K562 (cell line): ENCODE results near the gene CREB5. TPM values are rescaled to one million over a fixed set of nuclear protein-coding genes. Genes with fewer than 3 reads are reported as not detected.

Experiments
- ATAC-seq: fragments of 200-7000 bp; cut with Tn5 transposase; 3 replicates; pipeline ENCODE4 v1.9.1; 2020; ENCODE audit warnings: moderate library complexity
- BruUV-seq: library from RNA; stranded (reverse); fragments of 400-500 nt; replicated peaks from 2 replicates; lab custom pipeline; 2021; lab: Mats Ljungman, UMichigan
- CTCF ChIA-PET: fragments of 300-600 bp; formaldehyde crosslinking; extraction: SDS; loops from one replicate; lab custom pipeline; 2021; ENCODE audit warnings: low intra/inter-chr PET ratio; lab: Yijun Ruan, JAX
- POLR2A ChIA-PET: fragments of 300-600, 350-650 bp; sonication (Branson Sonifier 250); formaldehyde crosslinking; extraction: SDS; loops from one replicate; lab custom pipeline; 2021; ENCODE audit warnings: antibody characterized with exemption, inconsistent platforms; lab: Yijun Ruan, JAX
- DNase-seq, 4 experiments: peaks; one replicate each; pipeline versions ENCODE4 v3.0.0 to v3.0.0-alpha.2; 2011 to 2018; ENCODE audit warnings: low spot score in 3 of 4, mixed read lengths in 3 of 4; ENCODE audit errors: extremely low read depth in 1 of 4
- FAIRE-seq: peaks from 2 replicates; lab custom pipeline; 2011; peaks lifted over from hg19 to GRCh38; lab: Jason Lieb, UNC
- H2AFZ ChIP-seq: 2 replicates; pipeline ENCODE4 v1.6.0; 2011; ENCODE audit warnings: low read depth, low read length, control low read depth, inconsistent platforms
- H3K27ac ChIP-seq: fragments of 200-600 bp; 3 replicates; pipeline ENCODE4 v1.8.0; 2011; ENCODE audit warnings: low read depth, mild to moderate bottlenecking, control low read depth, inconsistent platforms, low read length, moderate library complexity, mixed read lengths; ENCODE audit errors: extremely low read depth
- H3K27me3 ChIP-seq, 2 experiments: fragments of 300-600 bp in 1 of 2; 2 replicates in 1 of 2; 3 replicates in 1 of 2; pipeline versions ENCODE4 v1.6.0 to v1.8.0; 2011; ENCODE audit warnings: inconsistent platforms in 2 of 2, low read length in 2 of 2, mild to moderate bottlenecking in 1 of 2, mixed read lengths in 1 of 2, moderate library complexity in 1 of 2; ENCODE audit not compliant: control insufficient read depth in 2 of 2, insufficient read depth in 2 of 2
- H3K36me3 ChIP-seq: fragments of 300-600 bp; 3 replicates; pipeline ENCODE4 v1.8.0; 2011; ENCODE audit warnings: mild to moderate bottlenecking, low read length, inconsistent platforms; ENCODE audit not compliant: control insufficient read depth, insufficient read depth
- H3K4me1 ChIP-seq, 2 experiments: fragments of 200-600 bp in 1 of 2; replicated peaks in 1 of 2; 2 replicates in 1 of 2; 3 replicates in 1 of 2; pipeline versions ENCODE4 v1.5.1 to v1.8.0; 2011; ENCODE audit warnings: inconsistent platforms in 2 of 2, low read length in 2 of 2, mild to moderate bottlenecking in 1 of 2, mixed read lengths in 1 of 2, moderate library complexity in 1 of 2; ENCODE audit not compliant: control insufficient read depth in 2 of 2, insufficient read depth in 2 of 2
- H3K4me2 ChIP-seq: 2 replicates; pipeline ENCODE4 v1.6.1; 2011; ENCODE audit warnings: low read length, control low read depth, inconsistent platforms, mixed read lengths; ENCODE audit not compliant: insufficient read depth
- H3K4me3 ChIP-seq: fragments of 200-600 bp; sonication (generic), shearing (Covaris generic); 2 replicates; pipeline ENCODE4 v1.5.1; 2016; ENCODE audit warnings: control low read depth, inconsistent platforms
- H3K79me2 ChIP-seq: fragments of 200-600 bp; 3 replicates; pipeline ENCODE4 v1.8.0; 2011; ENCODE audit warnings: low read length, inconsistent platforms; ENCODE audit not compliant: control insufficient read depth, insufficient read depth
- H3K9ac ChIP-seq, 2 experiments: 2 replicates each; pipeline versions ENCODE4 v1.6.0 to v1.6.1; 2011; ENCODE audit warnings: low read depth in 2 of 2, low read length in 2 of 2, control low read depth in 1 of 2, inconsistent platforms in 1 of 2, mild to moderate bottlenecking in 1 of 2, mixed read lengths in 1 of 2; ENCODE audit not compliant: insufficient read depth in 1 of 2
- H3K9me1 ChIP-seq: one replicate; pipeline ENCODE4 v1.6.0; 2011; ENCODE audit warnings: inconsistent platforms, mild to moderate bottlenecking, low read length, moderate library complexity; ENCODE audit not compliant: control insufficient read depth, insufficient read depth
- H3K9me3 ChIP-seq: replicated peaks from 2 replicates; pipeline ENCODE4 v1.5.1; 2011; ENCODE audit warnings: low read depth, low read length, inconsistent platforms; ENCODE audit not compliant: control insufficient read depth, insufficient read depth
- H4K20me1 ChIP-seq: replicated peaks from 2 replicates; pipeline ENCODE4 v1.6.1; 2011; ENCODE audit warnings: low read length, inconsistent platforms, mixed read lengths; ENCODE audit not compliant: control insufficient read depth, insufficient read depth
- CBX8 ChIP-seq: fragments of 200-600 bp; sonication (generic); IDR thresholded peaks from 2 replicates; pipeline ENCODE4 v1.6.1; 2012; ENCODE audit warnings: borderline replicate concordance, mixed run types, low read depth, mild to moderate bottlenecking, moderate library complexity, mixed read lengths, low read length, control low read depth, inconsistent platforms; ENCODE audit not compliant: poor library complexity, severe bottlenecking; ENCODE audit errors: extremely low read depth
- ERF ChIP-seq: fragments of 450-650 bp; formaldehyde crosslinking; IDR thresholded peaks from 2 replicates; pipeline ENCODE4 v1.4.0; 2020; ENCODE audit warnings: mild to moderate bottlenecking, mixed read lengths
- GTF2E2 ChIP-seq: fragments of 200-800 bp; sonication (Bioruptor generic); IDR thresholded peaks from 2 replicates; pipeline ENCODE4 v1.6.1; 2016; ENCODE audit warnings: missing genetic modification characterization, missing compliant biosample characterization
- KLF10 ChIP-seq: fragments of 250-450 bp; sonication (Bioruptor Pico); IDR thresholded peaks from 2 replicates; pipeline ENCODE4 v1.6.1; 2021; ENCODE audit warnings: matching md5 sums
- MTA3 ChIP-seq: fragments of 450-650 bp; formaldehyde crosslinking; IDR thresholded peaks from 2 replicates; pipeline ENCODE4 v1.6.1; 2017; ENCODE audit warnings: mild to moderate bottlenecking, borderline replicate concordance
- NCOR1 ChIP-seq: fragments of 450-650 bp; IDR thresholded peaks from 2 replicates; pipeline ENCODE4 v1.6.1; 2016; ENCODE audit warnings: mild to moderate bottlenecking, moderate library complexity
- SIX5 ChIP-seq, 2 experiments: IDR thresholded peaks; 2 replicates each; pipeline ENCODE4 v1.6.1; 2011; ENCODE audit warnings: low read length in 2 of 2, borderline replicate concordance in 1 of 2, low read depth in 1 of 2, mild to moderate bottlenecking in 1 of 2, moderate library complexity in 1 of 2; ENCODE audit not compliant: insufficient read depth in 1 of 2
- SMARCB1 ChIP-seq: IDR thresholded peaks from 2 replicates; pipeline ENCODE4 v1.6.1; 2011; ENCODE audit warnings: improper control_type of control experiment, low read depth; ENCODE audit not compliant: insufficient read length
- SOX6 ChIP-seq: fragments of 450-650 bp; IDR thresholded peaks from 2 replicates; pipeline ENCODE4 v1.6.1; 2014; ENCODE audit warnings: mild to moderate bottlenecking
- TAF15 ChIP-seq: fragments of 200-400 bp; formaldehyde crosslinking; IDR thresholded peaks from 2 replicates; pipeline ENCODE4 v1.6.1; 2017; ENCODE audit warnings: mild to moderate bottlenecking, low read depth, low read length, moderate library complexity
- TAL1 ChIP-seq: fragments of 450-650 bp; IDR thresholded peaks from 2 replicates; pipeline ENCODE4 v1.6.1; 2016; ENCODE audit warnings: mild to moderate bottlenecking
- WHSC1 ChIP-seq: IDR thresholded peaks from one replicate; pipeline ENCODE4 v1.6.1; 2012; ENCODE audit warnings: low read length, control low read depth, inconsistent platforms
- ZNF143 ChIP-seq: sonication (generic); formaldehyde crosslinking; IDR thresholded peaks from 2 replicates; pipeline ENCODE4 v1.9.0; 2022; ENCODE audit warnings: mild to moderate bottlenecking, missing genetic modification reagents
- ZNF347 ChIP-seq: fragments of 450-650 bp; formaldehyde crosslinking; IDR thresholded peaks from 2 replicates; pipeline ENCODE4 v1.4.0; 2020; ENCODE audit warnings: low read depth, mild to moderate bottlenecking, moderate library complexity
- WGBS: fragments of 100-300 bp; shearing (Covaris generic); methylation state at CpG from one replicate; pipeline ENCODE4 v1.1.6; 2016; ENCODE audit warnings: low coverage, mixed read lengths; ENCODE audit not compliant: insufficient coverage; ENCODE audit errors: missing lambda C conversion rate; 5-methylcytosine and 5-hydroxymethylcytosine counted together
- in situ Hi-C: fragments of 300-500 bp; cut with MboI; formaldehyde crosslinking; loops from 4 replicates; pipeline ENCODE4 v1.15.0; 2018; ENCODE audit warnings: inconsistent platforms, mixed read lengths
- intact Hi-C: fragments of 100-400 bp; cut with micrococcal nuclease; formaldehyde crosslinking; loops from 2 replicates; pipeline ENCODE4 v1.14.2; 2022
- polyA plus RNA-seq, 8 experiments: library from polyadenylated mRNA; depleted of rRNA in 4 of 8; stranded (reverse) in 5 of 8; unstranded in 3 of 8; fragments of >200 nt; fragmentation: Nextera tagmentation in 2 of 8; fragmentation: Illumina TruSeq in 1 of 8; extraction: Ambion mirVana in 2 of 8; extraction: Trizol in 1 of 8; gene quantifications; 2 replicates each; pipeline versions ENCODE4 v1.2.1 to v1.2.3, GENCODE V29; 2011 to 2014; ENCODE audit warnings: inconsistent platforms in 1 of 8, missing spikeins in 1 of 8
- total RNA-seq, 7 experiments: library from RNA; depleted of rRNA in 6 of 7; stranded (reverse); fragments of >200 nt in 6 of 7; fragmentation: Illumina TruSeq in 2 of 7; extraction: Trizol in 2 of 7; gene quantifications; 2 replicates each; pipeline versions ENCODE4 v1.2.1 to v1.2.3, GENCODE V29; 2011 to 2021; ENCODE audit warnings: low replicate concordance in 1 of 7
- TF ChIP-seq, protein P1 (sequence below), 2 experiments: IDR thresholded peaks in 1 of 2; conservative IDR thresholded peaks in 1 of 2; 2 replicates each; pipeline ENCODE4 v1.6.1; 2016; ENCODE audit warnings: low read depth in 2 of 2, mild to moderate bottlenecking in 1 of 2, missing compliant biosample characterization in 1 of 2, missing genetic modification characterization in 1 of 2, moderate library complexity in 1 of 2

The CREB5 gene
- total and polyA plus RNA-seq, 9 of the 15 experiments (the other 6 are each of a cell fraction or from before 2014, with no cell fraction given): 0.33 to 6.4 (median 1.8) TPM

DNA sequence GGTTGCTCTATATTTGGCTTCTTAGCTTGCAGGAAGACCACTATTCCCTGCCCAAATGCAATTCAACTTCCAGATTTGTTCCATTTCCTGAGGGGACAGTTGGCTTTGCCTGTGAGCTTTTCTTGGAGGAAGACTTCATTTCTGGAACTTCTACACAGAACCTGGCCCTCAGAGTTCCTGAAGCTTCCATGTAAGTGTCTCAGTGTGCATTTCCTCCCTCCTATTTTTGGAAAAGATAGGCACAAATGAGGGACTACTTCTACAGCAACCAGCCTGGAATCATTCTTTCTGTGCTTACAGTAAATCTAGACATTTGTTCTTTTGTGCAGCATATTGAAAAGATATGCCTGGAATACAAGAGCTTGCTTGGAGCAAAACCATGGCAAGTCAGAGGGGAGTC lies 164.3 kb downstream of the CREB5 start:
- ChIA-PET CTCF (no interaction called here), POLR2A (no interaction called here)
- no peak overlapping the region for H2AFZ ChIP-seq
- TF ChIP-seq MTA3 (no peak), GTF2E2 (tag) (no peak)
- intact Hi-C loops: no loop called here
- H3K9ac ChIP-seq: no peak overlapping the region
- no peaks in the 10 kb centered on the region for H3K9me3 ChIP-seq
- H4K20me1 ChIP-seq: no peaks in the 10 kb centered on the region
- H3K4me1 ChIP-seq: no peaks in the 10 kb centered on the region
- in situ Hi-C loops: no loop called here
- no peak overlapping the region for H3K27ac ChIP-seq
- peaks cover 4 to 7% of the 10 kb centered on the region in 2 experiments; a peak in 2 of 5 replicates for H3K27me3 ChIP-seq
- H3K9me1 ChIP-seq: no peaks in the 10 kb centered on the region
- no peak for DNase-seq
- H3K4me2 ChIP-seq: no peak overlapping the region
- H3K36me3 ChIP-seq: no peaks in the 10 kb centered on the region
- no peaks in the 10 kb centered on the region for H3K79me2 ChIP-seq
- BruUV-seq: no TSS peak
- ATAC-seq: no peak
- H3K4me3 ChIP-seq: no peak overlapping the region
- no peak for FAIRE-seq

DNA sequence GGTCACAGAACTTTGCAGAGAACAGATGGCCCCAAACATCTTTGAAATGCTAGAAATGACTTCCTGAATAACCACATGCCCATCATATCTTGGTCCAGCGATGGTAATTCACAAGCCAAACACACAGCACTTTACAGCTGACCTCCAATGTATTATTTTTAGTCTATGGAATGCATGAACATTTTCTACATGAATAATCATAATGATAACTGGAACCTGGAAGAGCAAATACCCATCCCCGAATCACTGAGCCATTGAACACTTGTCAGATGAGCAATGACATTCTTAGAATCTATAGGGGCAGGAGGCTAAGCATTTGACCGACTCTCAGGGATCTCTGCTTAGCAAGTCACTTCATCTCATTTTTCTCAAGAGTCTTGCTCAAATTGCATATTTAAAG lies 167.3 kb downstream of the CREB5 start:
- H2AFZ ChIP-seq: no peak overlapping the region
- H3K4me1 ChIP-seq: no peaks in the 10 kb centered on the region
- in situ Hi-C loops: no loop called here
- H3K27ac ChIP-seq: no peak overlapping the region
- H3K4me3 ChIP-seq: no peak overlapping the region
- no peaks in the 10 kb centered on the region for H4K20me1 ChIP-seq
- intact Hi-C loops: no loop called here
- no peaks in the 10 kb centered on the region for H3K36me3 ChIP-seq
- ChIA-PET POLR2A (interaction anchor here (0.8 kb wide), 1 partner anchor 1500 kb away, joined by 3 read pairs; no protein-coding TSS in a partner anchor), CTCF (no interaction called here)
- WGBS: 4% methylated on average over 3 of the region's 3 CpGs
- no peak for DNase-seq
- no peak overlapping the region for H3K9ac ChIP-seq
- no peaks in the 10 kb centered on the region for H3K9me1 ChIP-seq
- FAIRE-seq: no peak
- no peaks in the 10 kb centered on the region for H3K9me3 ChIP-seq
- BruUV-seq: no TSS peak
- H3K27me3 ChIP-seq: peaks cover 4 to 9% of the 10 kb centered on the region in 2 experiments; a peak in 2 of 5 replicates
- ATAC-seq: no peak
- H3K4me2 ChIP-seq: no peak overlapping the region
- no peaks in the 10 kb centered on the region for H3K79me2 ChIP-seq
- TF ChIP-seq ZNF143 (CRISPR knock-in tag) (no peak), WHSC1 (no peak), ZNF347 (CRISPR knock-in tag) (no peak), SIX5 (IDR thresholded peaks at IDR 0.05; ENCODE audit: borderline replicate concordance in 1 of 2, insufficient read depth in 1 of 2, low read depth in 1 of 2, low read length in 2 of 2) (no peak), TAF15 (no peak), SMARCB1 (no peak), SOX6 (no peak), ERF (CRISPR knock-in tag) (no peak), KLF10 (CRISPR knock-in tag) (no peak), CBX8 (no peak), NCOR1 (no peak), TAL1 (no peak)
- TF ChIP-seq, protein P1, sequence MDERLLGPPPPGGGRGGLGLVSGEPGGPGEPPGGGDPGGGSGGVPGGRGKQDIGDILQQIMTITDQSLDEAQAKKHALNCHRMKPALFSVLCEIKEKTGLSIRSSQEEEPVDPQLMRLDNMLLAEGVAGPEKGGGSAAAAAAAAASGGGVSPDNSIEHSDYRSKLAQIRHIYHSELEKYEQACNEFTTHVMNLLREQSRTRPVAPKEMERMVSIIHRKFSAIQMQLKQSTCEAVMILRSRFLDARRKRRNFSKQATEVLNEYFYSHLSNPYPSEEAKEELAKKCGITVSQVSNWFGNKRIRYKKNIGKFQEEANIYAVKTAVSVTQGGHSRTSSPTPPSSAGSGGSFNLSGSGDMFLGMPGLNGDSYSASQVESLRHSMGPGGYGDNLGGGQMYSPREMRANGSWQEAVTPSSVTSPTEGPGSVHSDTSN (CRISPR knock-in tag; IDR thresholded peaks at IDR 0.05; ENCODE audit: low read depth): no peak
- TF ChIP-seq, protein P1 (tag; conservative IDR thresholded peaks at IDR 0.05; ENCODE audit: low read depth): no peak
